ENCODE measurements around the gene TBATA.

GRCh38 chr10:70776455-70777005 is 8.6 kb downstream of the TBATA start:
- TF ChIP-seq CTCF (tag by site-specific recombination; IDR thresholded peaks at IDR 0.05) = no peak
- no peak for TF ChIP-seq ZNF658 (tag by site-specific recombination; IDR thresholded peaks at IDR 0.05)
- TF ChIP-seq REST (tag by site-specific recombination; IDR thresholded peaks at IDR 0.05) = no peak
